CD4-positive, alpha-beta T cell treated with Interleukin-10 for 1 hour (primary cell): ENCODE results near the gene IL10RB.

Source experiments
- DNase-seq: peaks from one replicate; pipeline ENCODE4 v3.0.0-alpha.2; 2020

IL10RB gene

DNA sequence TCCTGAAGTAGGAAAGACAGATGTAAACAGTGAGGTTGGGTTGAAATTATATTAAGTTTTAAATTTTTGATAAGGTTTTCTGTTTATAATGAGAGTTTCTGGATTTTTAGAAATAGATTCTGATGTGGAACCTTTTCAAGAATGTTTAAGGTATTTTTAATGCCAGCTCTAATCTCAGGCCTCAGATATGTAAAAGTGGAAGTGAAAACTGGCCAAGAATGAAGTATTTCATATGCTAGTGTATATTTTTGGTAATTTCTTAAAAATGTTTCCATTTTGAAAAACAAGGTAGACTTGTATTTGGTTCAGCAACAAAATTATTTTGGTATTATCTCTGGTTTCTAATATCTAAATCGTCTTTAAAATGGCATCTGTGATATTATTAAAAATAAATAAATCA, 73.0 kb downstream of the IL10RB start:
- no peak for DNase-seq

DNA sequence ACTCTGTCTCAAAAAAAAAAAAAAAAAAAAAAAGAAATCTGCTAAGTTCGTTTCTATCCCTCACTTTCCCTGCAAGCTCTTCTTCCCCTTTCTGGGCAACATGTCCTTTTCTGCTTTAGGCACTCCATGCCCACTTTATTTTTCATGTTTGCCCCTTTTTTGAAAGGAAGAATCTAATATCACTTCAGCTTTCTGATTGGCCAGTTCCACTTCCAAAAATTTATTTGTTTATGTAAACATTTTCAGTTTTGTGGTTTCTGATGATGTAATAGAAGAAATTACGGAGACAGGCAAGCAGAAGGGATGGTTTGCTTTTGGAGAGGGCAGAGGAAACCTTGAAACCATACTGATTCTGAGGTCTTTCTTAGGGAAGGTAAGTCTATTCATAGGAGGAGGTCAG, 73.8 kb downstream of the IL10RB start:
- DNase-seq, result no peak

DNA sequence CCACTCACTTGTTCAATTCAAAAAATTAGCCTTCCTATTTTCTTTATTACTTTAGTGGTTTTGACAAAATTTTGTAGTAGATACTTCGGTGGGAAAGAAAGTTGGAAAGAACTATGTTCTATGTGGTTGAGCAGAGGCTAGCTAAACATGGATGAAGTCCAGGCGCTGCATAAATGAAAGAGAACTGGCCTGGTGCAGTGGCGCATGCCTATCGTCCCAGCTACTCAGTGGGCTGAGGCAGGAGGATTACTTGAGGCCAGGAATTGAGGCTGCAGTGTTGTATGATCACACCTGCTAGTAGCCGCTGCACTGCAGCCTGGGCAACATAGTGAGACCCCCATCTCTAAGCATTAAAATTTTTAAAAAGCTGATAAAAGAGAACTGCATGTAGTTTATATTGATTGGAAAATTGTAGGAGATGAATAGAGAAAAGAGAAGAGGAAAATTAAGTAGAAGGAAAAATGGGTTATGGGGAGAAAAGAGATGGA, 79.6 kb downstream of the IL10RB start:
- DNase-seq, result no peak
